Neural cell (in vitro differentiated cells): ENCODE measurements around the gene SPARC.

ENCODE experiments used
- MXI1 ChIP-seq: fragments of 450-650 bp; conservative IDR thresholded peaks from 2 replicates; pipeline ENCODE4 v1.6.1; 2014; ENCODE audit warnings: antibody characterized with exemption, mild to moderate bottlenecking; ENCODE audit not compliant: poor library complexity, severe bottlenecking
- TAF1 ChIP-seq: IDR thresholded peaks from 2 replicates; pipeline ENCODE4 v1.6.1; 2012; ENCODE audit warnings: low read depth
- TF ChIP-seq, protein P1 (sequence below): fragments of 450-650 bp; IDR thresholded peaks from 2 replicates; pipeline ENCODE4 v1.5.1; 2014; ENCODE audit warnings: antibody characterized with exemption, mild to moderate bottlenecking, moderate library complexity; ENCODE audit not compliant: poor library complexity, severe bottlenecking

DNA sequence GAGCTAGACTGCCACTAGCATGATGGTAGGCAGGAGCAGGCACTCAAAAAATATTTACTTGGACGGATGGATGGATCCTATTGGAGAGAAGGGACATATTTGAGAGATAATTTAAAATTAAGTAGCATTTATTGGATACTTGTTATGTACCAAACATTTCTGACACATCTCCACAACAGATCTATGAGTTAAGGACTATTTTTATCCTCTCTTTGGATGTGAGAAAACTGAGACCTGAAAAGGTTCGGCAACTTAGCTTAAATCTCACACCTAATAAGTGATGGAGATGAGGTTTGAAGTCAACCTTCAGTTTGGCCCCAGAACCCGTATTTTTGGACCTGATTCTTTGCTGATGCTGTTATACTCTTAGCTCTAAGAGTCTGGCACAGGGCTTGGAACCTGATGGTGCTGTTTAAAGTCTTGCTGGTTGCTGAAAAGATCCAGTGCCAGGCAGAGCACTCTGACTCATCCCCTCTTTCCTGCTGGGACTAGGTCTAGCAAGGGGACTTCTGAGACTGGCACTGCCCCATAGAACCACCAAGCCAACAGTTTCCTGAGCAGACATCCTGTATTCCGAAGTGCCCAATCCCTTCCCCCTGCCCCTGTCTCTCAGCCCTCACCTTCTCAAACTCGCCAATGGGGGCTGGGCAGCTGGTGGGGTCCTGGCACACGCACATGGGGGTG lies 15.6 kb downstream of the SPARC start:
- TF ChIP-seq, protein P1, sequence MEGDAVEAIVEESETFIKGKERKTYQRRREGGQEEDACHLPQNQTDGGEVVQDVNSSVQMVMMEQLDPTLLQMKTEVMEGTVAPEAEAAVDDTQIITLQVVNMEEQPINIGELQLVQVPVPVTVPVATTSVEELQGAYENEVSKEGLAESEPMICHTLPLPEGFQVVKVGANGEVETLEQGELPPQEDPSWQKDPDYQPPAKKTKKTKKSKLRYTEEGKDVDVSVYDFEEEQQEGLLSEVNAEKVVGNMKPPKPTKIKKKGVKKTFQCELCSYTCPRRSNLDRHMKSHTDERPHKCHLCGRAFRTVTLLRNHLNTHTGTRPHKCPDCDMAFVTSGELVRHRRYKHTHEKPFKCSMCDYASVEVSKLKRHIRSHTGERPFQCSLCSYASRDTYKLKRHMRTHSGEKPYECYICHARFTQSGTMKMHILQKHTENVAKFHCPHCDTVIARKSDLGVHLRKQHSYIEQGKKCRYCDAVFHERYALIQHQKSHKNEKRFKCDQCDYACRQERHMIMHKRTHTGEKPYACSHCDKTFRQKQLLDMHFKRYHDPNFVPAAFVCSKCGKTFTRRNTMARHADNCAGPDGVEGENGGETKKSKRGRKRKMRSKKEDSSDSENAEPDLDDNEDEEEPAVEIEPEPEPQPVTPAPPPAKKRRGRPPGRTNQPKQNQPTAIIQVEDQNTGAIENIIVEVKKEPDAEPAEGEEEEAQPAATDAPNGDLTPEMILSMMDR: no peak
- TF ChIP-seq MXI1: no peak
- no peak for TF ChIP-seq TAF1
